ENCODE measurements around the gene PPP1R9A.

GRCh38 chr7:95246831-95247370 is 339.5 kb downstream of the PPP1R9A start:
- TF ChIP-seq, protein P1, sequence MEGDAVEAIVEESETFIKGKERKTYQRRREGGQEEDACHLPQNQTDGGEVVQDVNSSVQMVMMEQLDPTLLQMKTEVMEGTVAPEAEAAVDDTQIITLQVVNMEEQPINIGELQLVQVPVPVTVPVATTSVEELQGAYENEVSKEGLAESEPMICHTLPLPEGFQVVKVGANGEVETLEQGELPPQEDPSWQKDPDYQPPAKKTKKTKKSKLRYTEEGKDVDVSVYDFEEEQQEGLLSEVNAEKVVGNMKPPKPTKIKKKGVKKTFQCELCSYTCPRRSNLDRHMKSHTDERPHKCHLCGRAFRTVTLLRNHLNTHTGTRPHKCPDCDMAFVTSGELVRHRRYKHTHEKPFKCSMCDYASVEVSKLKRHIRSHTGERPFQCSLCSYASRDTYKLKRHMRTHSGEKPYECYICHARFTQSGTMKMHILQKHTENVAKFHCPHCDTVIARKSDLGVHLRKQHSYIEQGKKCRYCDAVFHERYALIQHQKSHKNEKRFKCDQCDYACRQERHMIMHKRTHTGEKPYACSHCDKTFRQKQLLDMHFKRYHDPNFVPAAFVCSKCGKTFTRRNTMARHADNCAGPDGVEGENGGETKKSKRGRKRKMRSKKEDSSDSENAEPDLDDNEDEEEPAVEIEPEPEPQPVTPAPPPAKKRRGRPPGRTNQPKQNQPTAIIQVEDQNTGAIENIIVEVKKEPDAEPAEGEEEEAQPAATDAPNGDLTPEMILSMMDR (IDR thresholded peaks at IDR 0.05) = peak; percentile 38 to 74 (median 62)
- TF ChIP-seq POLR2A (IDR thresholded peaks at IDR 0.05) = no peak

Measured in gastroesophageal sphincter (tissue), 3 donors.